Hematopoietic multipotent progenitor cell treated with erythropoietin and hydrocortisone succinate and interleukin-3 and kit ligand, for 6 days (in vitro differentiated cells): ENCODE data around the gene PTGS2.

ENCODE experiments used
- DNase-seq: peaks from one replicate; pipeline ENCODE4 v3.0.0-alpha.2; 2015

Gene PTGS2

GRCh38 chr1:186680245-186681061 is at the start of gene PTGS2:
PTGS2 (minus strand) TSS chr1:186680423; CDS start chr1:186680290, 133 bp downstream.
- DNase-seq = peak; percentile 97

GRCh38 chr1:186722711-186723309 is 42.6 kb upstream of the PTGS2 start:
- peak; percentile 91 for DNase-seq

GRCh38 chr1:186717286-186717685 is 37.1 kb upstream of the PTGS2 start:
- peak; percentile 20 for DNase-seq

- DNase-seq = no peak
Observed at GRCh38 chr1:186715887-186716809, 35.9 kb upstream of the PTGS2 start.

- DNase-seq = no peak
Observed at GRCh38 chr1:186710696-186711095, 30.5 kb upstream of the PTGS2 start.

GRCh38 chr1:186708694-186709097 is 28.5 kb upstream of the PTGS2 start:
- DNase-seq = no peak

- no peak for DNase-seq
Observed at GRCh38 chr1:186703209-186703766, 23.1 kb upstream of the PTGS2 start.

- no peak for DNase-seq
Observed at GRCh38 chr1:186700722-186701121, 20.5 kb upstream of the PTGS2 start.

GRCh38 chr1:186699519-186699918 is 19.3 kb upstream of the PTGS2 start:
- DNase-seq = no peak

GRCh38 chr1:186689907-186690306 is 9.7 kb upstream of the PTGS2 start:
- no peak for DNase-seq

GRCh38 chr1:186689376-186689775 is 9.2 kb upstream of the PTGS2 start:
- DNase-seq = no peak

- no peak for DNase-seq
Observed at GRCh38 chr1:186683652-186684410, 3.6 kb upstream of the PTGS2 start.

GRCh38 chr1:186682736-186683135 is 2.5 kb upstream of the PTGS2 start:
- DNase-seq = peak; percentile 39

- DNase-seq = no peak
Observed at GRCh38 chr1:186681801-186682200, 1.6 kb upstream of the PTGS2 start.

GRCh38 chr1:186681121-186681520 is 898 bp upstream of the PTGS2 start:
- DNase-seq = peak; percentile 20

- DNase-seq = no peak
Observed at GRCh38 chr1:186679924-186680244, 339 bp downstream of the PTGS2 start.

GRCh38 chr1:186678155-186678554 is 2.1 kb downstream of the PTGS2 start:
- DNase-seq = no peak

- DNase-seq = no peak
Observed at GRCh38 chr1:186672596-186672995, 7.6 kb downstream of the PTGS2 start.

- no peak for DNase-seq
Observed at GRCh38 chr1:186672131-186672530, 8.1 kb downstream of the PTGS2 start.

GRCh38 chr1:186671136-186671825 is 8.9 kb downstream of the PTGS2 start:
- DNase-seq = no peak

- DNase-seq = no peak
Observed at GRCh38 chr1:186670297-186671135, 9.7 kb downstream of the PTGS2 start.
